ENCODE measurements around the gene TMC6. TPM values are rescaled to one million over a fixed set of nuclear protein-coding genes. Genes with fewer than 3 reads are reported as not detected.
A peak's percentile ranks its signal among the peaks of the same experiment; 100 is the strongest.
"Not testable (repeated sequence)": the region's sequence is repeated elsewhere in the genome, so short reads cannot be mapped to it uniquely, and the experiment has no call there.

TMC6 gene
- total RNA-seq, 4 donors from 2014 or later, result 14.4 to 21.4 (median 18.5) TPM

- H3K4me1 ChIP-seq, result peaks cover 74 to 100% (median 99%) of the 10 kb centered on the region in 4 donors
- no peaks in the 10 kb centered on the region for H3K9me3 ChIP-seq
- peak; percentile 76 to 85 for TF ChIP-seq POLR2AphosphoS5 (IDR thresholded peaks at IDR 0.05)
- peak; percentile 52 to 77 (median 76) for TF ChIP-seq CTCF (IDR thresholded peaks at IDR 0.05)
- no peak for TF ChIP-seq EP300 (IDR thresholded peaks at IDR 0.05)
- TF ChIP-seq POLR2A (IDR thresholded peaks at IDR 0.05; ENCODE audit: low read depth), result no peak
- no peaks in the 10 kb centered on the region for H3K27me3 ChIP-seq
- H3K4me3 ChIP-seq, result no peak overlapping the region
- 12% methylated on average over 10 of the region's 15 CpGs for WGBS
- intact Hi-C loops (cut with DNase I), result loop anchor here (5.0 kb wide), 2 partner anchors 62 to 183 kb away; no protein-coding TSS in a partner anchor
- H3K27ac ChIP-seq (replicated peaks in 1 of 4), result peak overlapping the region; percentile 83 to 98 (median 90)
- peaks cover 0 to 29% (median 22%) of the 10 kb centered on the region in 4 donors for H3K36me3 ChIP-seq
- peak; percentile 95 for DNase-seq (ENCODE audit: extremely low spot score)
Observed at GRCh38 chr17:78174346-78174869, 45.9 kb upstream of the TMC6 start.

- no peak for DNase-seq (ENCODE audit: extremely low spot score)
- Histone ChIP-seq H3K36me3 (peaks cover 0 to 29% (median 22%) of the 10 kb centered on the region in 4 donors), H3K27ac (replicated peaks in 1 of 4) (peak overlapping the region; percentile 83 to 98 (median 90)), H3K4me3 (peak overlapping the region in 1 of 4 donors; percentile 24), H3K4me1 (peaks cover 75 to 96% (median 94%) of the 10 kb centered on the region in 4 donors), H3K9me3 (no peaks in the 10 kb centered on the region), H3K27me3 (no peaks in the 10 kb centered on the region)
- WGBS, result 56% methylated on average over 9 of the region's 11 CpGs
- TF ChIP-seq POLR2A (IDR thresholded peaks at IDR 0.05; ENCODE audit: low read depth) (no peak), CTCF (IDR thresholded peaks at IDR 0.05) (no peak), EP300 (IDR thresholded peaks at IDR 0.05) (no peak), POLR2AphosphoS5 (IDR thresholded peaks at IDR 0.05) (no peak)
- intact Hi-C loops (cut with DNase I), result loop anchor here (5.0 kb wide), 2 partner anchors 61 to 184 kb away; no protein-coding TSS in a partner anchor
Observed at GRCh38 chr17:78173097-78173715, 44.7 kb upstream of the TMC6 start.

- Histone ChIP-seq H3K4me3 (peak overlapping the region in 3 of 4 donors; percentile 9 to 24 (median 19)), H3K4me1 (peaks cover 79 to 93% (median 92%) of the 10 kb centered on the region in 4 donors), H3K9me3 (no peaks in the 10 kb centered on the region), H3K27me3 (no peaks in the 10 kb centered on the region), H3K27ac (replicated peaks in 1 of 4) (peak overlapping the region; percentile 83 to 98 (median 90)), H3K36me3 (peaks cover 0 to 29% (median 22%) of the 10 kb centered on the region in 4 donors)
- intact Hi-C loops (cut with DNase I), result loop anchor here (5.0 kb wide), 2 partner anchors 60 to 185 kb away; no protein-coding TSS in a partner anchor
- DNase-seq (ENCODE audit: extremely low spot score), result no peak
- WGBS, result 23% methylated on average over 9 of the region's 19 CpGs
- peak; percentile 14 to 41 for TF ChIP-seq POLR2AphosphoS5 (IDR thresholded peaks at IDR 0.05)
- no peak for TF ChIP-seq EP300 (IDR thresholded peaks at IDR 0.05)
Observed at GRCh38 chr17:78172249-78173051, 43.9 kb upstream of the TMC6 start.

GRCh38 chr17:78171591-78172248 lies 43.2 kb upstream of the TMC6 start:
- H3K4me1 ChIP-seq, result peaks cover 76 to 86% (median 85%) of the 10 kb centered on the region in 4 donors
- not testable (repeated sequence) for H3K27me3 ChIP-seq; DNase-seq (ENCODE audit: extremely low spot score); H3K9me3 ChIP-seq
- H3K36me3 ChIP-seq, result peaks cover 0 to 29% (median 22%) of the 10 kb centered on the region in 4 donors
- 77% methylated on average over 15 of the region's 19 CpGs for WGBS
- intact Hi-C loops (cut with DNase I), result loop anchor here (5.0 kb wide), 2 partner anchors 59 to 186 kb away; no protein-coding TSS in a partner anchor
- peak overlapping the region in 3 of 4 donors; percentile 9 to 24 (median 19) for H3K4me3 ChIP-seq
- peak overlapping the region; percentile 83 to 98 (median 90) for H3K27ac ChIP-seq (replicated peaks in 1 of 4)

Measured in esophagus muscularis mucosa (tissue), 4 donors.